Trophoblast cell (in vitro differentiated cells and primary cell): Measurements from ENCODE around the gene ANO2.
A peak's percentile ranks its signal among the peaks of the same experiment; 100 is the strongest.

Source experiments
- DNase-seq, 2 donors: peaks; one replicate each; pipeline ENCODE4 v3.0.0-alpha.2; 2016
- H2AFZ ChIP-seq: 2 replicates; pipeline ENCODE4 v1.6.1; 2013; ENCODE audit warnings: low read length, moderate library complexity, mild to moderate bottlenecking; ENCODE audit not compliant: insufficient read depth, poor library complexity
- H2AK5ac ChIP-seq: 2 replicates; pipeline ENCODE4 v1.6.1; 2013; ENCODE audit warnings: mild to moderate bottlenecking, low read length
- H2BK120ac ChIP-seq: 2 replicates; pipeline ENCODE4 v1.6.1; 2013; ENCODE audit warnings: low read length, mild to moderate bottlenecking, moderate library complexity; ENCODE audit not compliant: insufficient read depth, poor library complexity
- H2BK12ac ChIP-seq: 2 replicates; pipeline ENCODE4 v1.6.1; 2013; ENCODE audit warnings: mild to moderate bottlenecking, low read length, moderate library complexity
- H2BK5ac ChIP-seq: 2 replicates; pipeline ENCODE4 v1.6.1; 2013; ENCODE audit warnings: low read length, low read depth, moderate library complexity, mild to moderate bottlenecking; ENCODE audit not compliant: poor library complexity
- H3K14ac ChIP-seq: 2 replicates; pipeline ENCODE4 v1.6.1; 2013; ENCODE audit warnings: mild to moderate bottlenecking, low read length
- H3K18ac ChIP-seq: 2 replicates; pipeline ENCODE4 v1.6.1; 2013; ENCODE audit warnings: mild to moderate bottlenecking, low read length
- H3K23ac ChIP-seq: 2 replicates; pipeline ENCODE4 v1.6.1; 2013; ENCODE audit warnings: low read length
- H3K27ac ChIP-seq: 2 replicates; pipeline ENCODE4 v1.5.1; 2013; ENCODE audit warnings: low read depth, mild to moderate bottlenecking, inconsistent platforms, low read length, moderate library complexity
- H3K27me3 ChIP-seq: 2 replicates; pipeline ENCODE4 v1.6.1; 2013; ENCODE audit warnings: inconsistent platforms, mild to moderate bottlenecking, low read length, moderate library complexity; ENCODE audit not compliant: insufficient read depth
- H3K36me3 ChIP-seq, 2 experiments: 1 replicate in 1 of 2; 2 replicates in 1 of 2; pipeline ENCODE4 v1.6.1; 2013; ENCODE audit warnings: low read length in 2 of 2, mild to moderate bottlenecking in 2 of 2, moderate library complexity in 1 of 2; ENCODE audit not compliant: insufficient read depth in 2 of 2, control insufficient read depth in 1 of 2
- H3K4ac ChIP-seq: 2 replicates; pipeline ENCODE4 v1.6.1; 2013; ENCODE audit warnings: low read depth, mild to moderate bottlenecking, low read length, moderate library complexity
- H3K4me1 ChIP-seq, 2 experiments: 1 replicate in 1 of 2; 2 replicates in 1 of 2; pipeline ENCODE4 v1.6.1; 2013; ENCODE audit warnings: low read length in 2 of 2, mild to moderate bottlenecking in 2 of 2, moderate library complexity in 1 of 2; ENCODE audit not compliant: insufficient read depth in 2 of 2, control insufficient read depth in 1 of 2
- H3K4me2 ChIP-seq: 2 replicates; pipeline ENCODE4 v1.6.1; 2013; ENCODE audit warnings: inconsistent platforms, mild to moderate bottlenecking, low read length, moderate library complexity
- H3K4me3 ChIP-seq: 2 replicates; pipeline ENCODE4 v1.5.1; 2013; ENCODE audit warnings: mild to moderate bottlenecking, low read depth, low read length, inconsistent platforms
- H3K79me1 ChIP-seq: one replicate; pipeline ENCODE4 v1.6.1; 2013; ENCODE audit warnings: low read length
- H3K79me2 ChIP-seq: 2 replicates; pipeline ENCODE4 v1.6.1; 2013; ENCODE audit warnings: low read length, mild to moderate bottlenecking; ENCODE audit not compliant: control insufficient read depth, insufficient read depth, poor library complexity
- H3K9ac ChIP-seq: 2 replicates; pipeline ENCODE4 v1.6.1; 2013; ENCODE audit warnings: mild to moderate bottlenecking, low read length
- H3K9me3 ChIP-seq: 2 replicates; pipeline ENCODE4 v1.6.1; 2013; ENCODE audit warnings: low read depth, mild to moderate bottlenecking, control low read depth, inconsistent platforms, low read length; ENCODE audit not compliant: insufficient read depth
- H4K12ac ChIP-seq: 2 replicates; pipeline ENCODE4 v1.6.1; 2013; ENCODE audit warnings: low read depth, mild to moderate bottlenecking, low read length, moderate library complexity
- H4K8ac ChIP-seq: 2 replicates; pipeline ENCODE4 v1.6.1; 2013; ENCODE audit warnings: low read depth, mild to moderate bottlenecking, low read length, moderate library complexity
- H4K91ac ChIP-seq: one replicate; pipeline ENCODE4 v1.6.1; 2013; ENCODE audit warnings: low read depth, mild to moderate bottlenecking, low read length, moderate library complexity
- WGBS: extraction: QIAGEN DNeasy Blood & Tissue Kit; methylation state at CpG from one replicate; pipeline ENCODE4 v1.1.7; 2013; ENCODE audit warnings: missing lambda C conversion rate; ENCODE audit not compliant: insufficient read length, insufficient coverage; ENCODE audit errors: extremely low coverage; 5-methylcytosine and 5-hydroxymethylcytosine counted together

ANO2 gene

GRCh38 chr12:5745251-5745888 lies 199.7 kb downstream of the ANO2 start:
- Histone ChIP-seq H2BK5ac (no peak overlapping the region), H3K4ac (no peak overlapping the region), H4K91ac (no peak overlapping the region), H3K27ac (no peak overlapping the region), H3K4me3 (no peak overlapping the region), H3K18ac (no peak overlapping the region), H2AFZ (no peak overlapping the region), H3K9me3 (peaks cover 2% of the 10 kb centered on the region), H3K23ac (no peak overlapping the region), H2AK5ac (no peak overlapping the region), H3K9ac (no peak overlapping the region), H3K14ac (no peak overlapping the region), H3K79me1 (no peaks in the 10 kb centered on the region), H4K12ac (no peak overlapping the region), H3K27me3 (no peaks in the 10 kb centered on the region), H3K4me1 (no peaks in the 10 kb centered on the region), H4K8ac (no peak overlapping the region), H3K36me3 (no peaks in the 10 kb centered on the region), H3K4me2 (no peak overlapping the region), H2BK12ac (no peak overlapping the region), H3K79me2 (no peaks in the 10 kb centered on the region), H2BK120ac (no peak overlapping the region)
- WGBS: no CpG with 5 or more reads among the region's 6 CpGs
- peak; percentile 73 to 88 for DNase-seq

- no peaks in the 10 kb centered on the region for H3K27me3 ChIP-seq
- H2AK5ac ChIP-seq: no peak overlapping the region
- no peaks in the 10 kb centered on the region for H3K4me1 ChIP-seq
- no peak overlapping the region for H4K12ac ChIP-seq
- H3K4me3 ChIP-seq: no peak overlapping the region
- no peaks in the 10 kb centered on the region for H3K79me2 ChIP-seq
- H3K4ac ChIP-seq: no peak overlapping the region
- H3K4me2 ChIP-seq: no peak overlapping the region
- no peak overlapping the region for H3K23ac ChIP-seq
- H3K9ac ChIP-seq: no peak overlapping the region
- H2BK12ac ChIP-seq: no peak overlapping the region
- H2AFZ ChIP-seq: no peak overlapping the region
- WGBS: no CpG with 5 or more reads among the region's 2 CpGs
- no peak overlapping the region for H3K18ac ChIP-seq
- no peak overlapping the region for H3K14ac ChIP-seq
- H2BK120ac ChIP-seq: no peak overlapping the region
- H3K9me3 ChIP-seq: no peaks in the 10 kb centered on the region
- no peak overlapping the region for H4K8ac ChIP-seq
- no peaks in the 10 kb centered on the region for H3K79me1 ChIP-seq
- no peaks in the 10 kb centered on the region for H3K36me3 ChIP-seq
- H2BK5ac ChIP-seq: no peak overlapping the region
- no peak overlapping the region for H4K91ac ChIP-seq
- H3K27ac ChIP-seq: no peak overlapping the region
- no peak for DNase-seq
Measured at GRCh38 chr12:5742258-5742657, 202.8 kb downstream of the ANO2 start.

- H3K4me3 ChIP-seq: no peak overlapping the region
- H3K79me2 ChIP-seq: no peaks in the 10 kb centered on the region
- H3K4ac ChIP-seq: no peak overlapping the region
- no peak overlapping the region for H3K4me2 ChIP-seq
- no peak overlapping the region for H3K27ac ChIP-seq
- H4K8ac ChIP-seq: no peak overlapping the region
- H3K9me3 ChIP-seq: no peaks in the 10 kb centered on the region
- H3K9ac ChIP-seq: no peak overlapping the region
- no peak overlapping the region for H2BK5ac ChIP-seq
- H2BK120ac ChIP-seq: no peak overlapping the region
- H3K18ac ChIP-seq: no peak overlapping the region
- H3K14ac ChIP-seq: no peak overlapping the region
- no peak for DNase-seq
- whole genome bisulfite sequencing: no CpG with 5 or more reads among the region's 5 CpGs
- no peak overlapping the region for H4K91ac ChIP-seq
- H3K36me3 ChIP-seq: no peaks in the 10 kb centered on the region
- no peak overlapping the region for H2AK5ac ChIP-seq
- H3K23ac ChIP-seq: no peak overlapping the region
- H4K12ac ChIP-seq: no peak overlapping the region
- H2AFZ ChIP-seq: no peak overlapping the region
- no peak overlapping the region for H2BK12ac ChIP-seq
- no peaks in the 10 kb centered on the region for H3K79me1 ChIP-seq
- no peaks in the 10 kb centered on the region for H3K27me3 ChIP-seq
- no peaks in the 10 kb centered on the region for H3K4me1 ChIP-seq
Measured at GRCh38 chr12:5739917-5740316, 205.1 kb downstream of the ANO2 start.

- Histone ChIP-seq H3K27ac (no peak overlapping the region), H3K23ac (no peak overlapping the region), H4K91ac (no peak overlapping the region), H4K12ac (no peak overlapping the region), H2BK12ac (no peak overlapping the region), H2BK5ac (no peak overlapping the region), H3K14ac (no peak overlapping the region), H3K79me1 (no peaks in the 10 kb centered on the region), H2AFZ (no peak overlapping the region), H3K9ac (no peak overlapping the region), H3K4ac (no peak overlapping the region), H3K79me2 (no peaks in the 10 kb centered on the region), H4K8ac (no peak overlapping the region), H3K27me3 (no peaks in the 10 kb centered on the region), H3K9me3 (no peaks in the 10 kb centered on the region), H2AK5ac (no peak overlapping the region), H3K4me3 (no peak overlapping the region), H3K4me1 (no peaks in the 10 kb centered on the region), H3K18ac (no peak overlapping the region), H3K36me3 (no peaks in the 10 kb centered on the region), H2BK120ac (no peak overlapping the region), H3K4me2 (no peak overlapping the region)
- WGBS: no CpG with 5 or more reads among the region's 3 CpGs
- peak in 1 of 2 donors; percentile 42 for DNase-seq
Measured at GRCh38 chr12:5737778-5738177, 207.3 kb downstream of the ANO2 start.
